EH (cell line): Measurements from ENCODE around the gene LACRT.
"Not testable (repeated sequence)": the region's sequence is repeated elsewhere in the genome, so short reads cannot be mapped to it uniquely, and the experiment has no call there.

Experiments
- DNase-seq: peaks from one replicate; pipeline ENCODE4 v3.0.0-alpha.2; 2015; ENCODE audit warnings: low read depth

LACRT gene, protein sequence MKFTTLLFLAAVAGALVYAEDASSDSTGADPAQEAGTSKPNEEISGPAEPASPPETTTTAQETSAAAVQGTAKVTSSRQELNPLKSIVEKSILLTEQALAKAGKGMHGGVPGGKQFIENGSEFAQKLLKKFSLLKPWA

DNA sequence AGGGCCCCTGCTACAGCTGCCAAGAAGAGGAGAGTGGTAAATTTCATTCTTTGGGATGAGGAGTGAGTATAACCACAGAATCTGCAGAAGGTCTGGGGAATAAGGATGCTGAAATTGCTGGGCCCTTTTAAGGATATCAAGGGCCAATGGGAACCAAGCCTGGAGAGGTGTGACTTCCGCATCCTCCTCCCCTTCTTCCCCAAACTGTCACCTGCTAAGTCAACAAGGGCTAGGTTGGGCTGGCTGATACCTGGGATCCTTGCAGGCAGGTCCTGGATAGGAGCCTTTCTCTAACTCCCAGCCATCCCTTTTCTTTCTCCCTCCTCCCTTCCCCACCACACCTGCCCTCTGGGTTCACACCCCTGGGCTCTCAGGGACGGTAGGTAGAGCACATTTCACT is at the start of gene LACRT:
LACRT (minus strand) TSS at position 101 of the 400 bp plus-strand sequence; CDS start at position 47, 54 bp downstream.
- DNase-seq = no peak

DNA sequence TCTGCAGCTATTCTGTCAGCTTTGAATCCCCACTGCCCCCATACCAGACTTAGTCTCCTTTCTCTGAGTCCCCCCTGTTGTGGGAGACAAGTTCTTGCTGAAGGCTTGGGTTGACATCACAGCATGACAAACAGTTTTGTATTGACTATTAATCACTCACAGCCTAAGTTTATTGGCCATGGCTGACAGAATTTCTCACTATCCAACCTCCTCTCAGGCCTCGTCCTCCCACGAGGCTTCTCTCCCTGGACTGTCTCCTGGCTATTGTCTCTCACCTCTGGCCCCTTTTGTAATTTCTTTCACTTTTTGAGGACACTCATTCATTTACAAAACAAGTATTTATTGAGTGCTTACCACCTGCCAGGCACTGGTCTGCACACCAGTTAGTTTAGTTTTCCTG is 48.7 kb upstream of the LACRT start:
- no peak for DNase-seq

DNA sequence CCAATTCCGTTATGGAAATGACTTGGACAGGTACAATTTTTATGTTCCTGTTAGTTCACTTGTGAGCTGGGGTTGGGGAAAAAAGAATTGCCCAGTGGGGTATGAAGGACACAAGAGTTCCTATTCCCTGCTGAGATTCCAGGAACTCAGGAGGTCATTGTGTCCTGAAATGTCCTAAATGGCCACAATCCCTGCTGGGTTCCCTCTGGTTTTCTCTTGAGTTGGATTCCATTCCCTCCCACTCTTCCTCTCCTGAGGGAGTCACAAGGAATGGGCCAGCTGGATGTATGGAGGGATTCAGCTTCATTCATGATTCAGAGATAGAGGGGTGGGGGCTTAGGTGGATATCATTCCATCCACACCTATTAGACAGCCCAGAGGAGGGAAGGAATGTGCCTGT is 48.0 kb upstream of the LACRT start:
- DNase-seq = no peak

DNA sequence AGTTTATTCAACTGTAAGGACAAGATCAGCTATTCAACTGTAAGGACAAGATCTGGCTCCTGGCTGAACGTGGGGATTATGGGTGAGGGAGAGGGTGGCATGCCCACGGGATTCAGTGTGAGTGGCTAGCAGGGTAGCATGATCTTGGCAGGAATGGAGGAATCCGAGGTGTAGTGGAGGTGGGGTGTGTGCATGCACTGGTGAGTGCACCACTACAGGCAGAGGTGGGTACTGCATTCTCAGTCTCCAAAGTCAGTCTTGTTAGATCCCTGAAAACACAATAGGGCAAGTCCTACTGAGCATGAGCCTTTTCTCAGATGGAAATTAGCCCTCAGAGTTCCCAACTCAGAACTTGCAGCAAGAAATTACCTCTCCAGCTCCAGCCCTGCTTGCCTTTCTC is 45.7 kb upstream of the LACRT start:
- DNase-seq = peak; percentile 11

DNA sequence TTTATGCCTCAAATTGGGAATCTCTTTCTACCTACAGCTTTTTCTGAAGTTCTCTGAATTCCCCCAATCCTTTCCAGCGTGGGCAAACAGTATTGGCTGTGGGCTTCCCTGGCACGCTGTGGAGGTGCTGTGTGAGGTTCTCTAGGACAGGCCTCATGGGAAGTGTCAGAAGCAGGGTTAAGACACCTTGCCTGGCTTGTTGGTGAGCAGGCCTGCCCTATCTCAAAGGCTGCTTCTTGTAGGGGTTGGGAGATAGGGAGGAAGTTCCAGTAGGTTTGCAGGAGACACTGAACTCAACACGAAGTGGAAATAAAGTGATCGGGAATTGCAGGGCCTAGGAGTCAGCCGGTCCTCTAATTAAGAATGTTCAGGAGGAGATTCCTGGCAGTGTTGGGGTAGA is 43.4 kb upstream of the LACRT start:
- no peak for DNase-seq

DNA sequence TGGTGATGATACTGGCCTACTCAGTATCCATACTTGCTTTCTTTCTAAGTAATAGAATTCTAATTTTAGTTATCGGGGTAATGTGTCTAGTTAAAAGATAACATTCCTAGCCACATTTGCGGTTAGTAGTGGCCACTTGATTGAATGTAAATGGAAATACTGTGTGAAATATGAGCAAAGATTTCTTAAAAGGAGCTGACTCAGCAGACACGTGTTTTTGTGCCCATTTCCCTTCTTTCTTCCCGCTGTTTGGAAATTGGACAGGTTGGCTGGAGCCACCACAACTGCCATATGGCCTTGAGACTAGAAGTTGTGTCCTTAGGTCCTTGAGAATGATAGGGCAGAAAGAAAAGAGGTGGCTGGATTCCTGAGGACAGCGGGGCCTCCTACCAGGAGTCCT is 33.2 kb upstream of the LACRT start:
- DNase-seq = no peak

DNA sequence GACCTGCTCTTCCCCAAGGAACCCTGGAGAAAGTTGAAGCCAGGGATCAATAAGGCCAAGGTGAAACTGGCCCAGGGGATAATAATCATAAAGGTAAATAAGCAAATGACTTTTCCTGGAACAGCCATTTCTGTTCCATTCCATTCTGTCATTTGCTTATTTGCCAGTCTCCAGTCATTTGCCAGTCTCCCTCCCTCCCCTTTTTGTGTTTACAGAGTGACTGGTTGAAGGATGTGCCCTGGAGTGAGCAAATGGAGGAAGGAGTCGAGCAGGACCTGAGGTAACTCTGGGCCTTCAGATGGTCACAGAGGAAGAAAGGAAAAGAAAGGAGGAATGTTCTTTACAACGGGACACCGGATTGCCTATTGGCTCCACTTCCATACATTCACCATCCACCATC is 31.3 kb upstream of the LACRT start:
- no peak for DNase-seq

DNA sequence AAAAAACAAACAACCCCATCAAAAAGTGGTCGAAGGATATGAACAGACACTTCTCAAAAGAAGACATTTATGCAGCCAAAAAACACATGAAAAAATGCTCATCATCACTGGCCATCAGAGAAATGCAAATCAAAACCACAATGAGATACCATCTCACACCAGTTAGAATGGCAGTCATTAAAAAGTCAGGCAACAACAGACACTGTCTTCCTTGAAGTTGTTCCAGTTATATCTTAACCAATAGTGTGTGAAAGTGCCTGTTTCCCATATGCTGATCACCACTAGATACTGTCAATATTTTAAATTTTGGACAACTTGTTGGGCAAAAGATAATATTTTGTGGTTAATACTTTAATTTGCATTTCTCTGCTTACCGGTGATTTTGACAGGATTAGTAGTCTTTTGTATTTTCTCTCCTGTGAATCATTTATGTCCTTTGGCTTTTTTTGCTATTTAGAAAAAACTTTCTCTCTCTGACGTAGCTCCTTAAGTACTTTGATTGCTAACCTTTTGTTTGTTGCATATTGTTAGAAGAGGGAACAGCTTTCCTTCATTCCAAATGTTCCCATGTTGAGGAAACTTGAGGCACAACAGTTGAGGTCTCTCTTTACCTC is 30.4 kb upstream of the LACRT start:
- DNase-seq = not testable (repeated sequence)

DNA sequence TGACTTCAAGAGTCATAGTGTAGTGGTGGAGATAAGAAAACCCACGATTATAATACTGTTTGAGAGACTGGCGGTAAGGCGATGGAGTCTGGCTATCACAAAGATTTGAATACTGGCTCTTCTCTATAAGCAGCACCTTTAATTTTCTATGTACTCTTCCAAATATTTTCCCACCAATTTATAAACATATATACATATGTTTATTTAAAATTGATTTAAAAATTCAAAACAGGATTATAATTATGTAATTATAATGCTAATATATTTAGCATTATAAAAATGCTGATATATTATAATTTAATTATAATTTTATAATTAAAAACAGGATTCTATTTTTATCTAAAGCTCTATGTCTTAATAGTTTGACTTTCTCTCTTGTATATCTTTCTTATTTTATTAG is 28.9 kb upstream of the LACRT start:
- no peak for DNase-seq

DNA sequence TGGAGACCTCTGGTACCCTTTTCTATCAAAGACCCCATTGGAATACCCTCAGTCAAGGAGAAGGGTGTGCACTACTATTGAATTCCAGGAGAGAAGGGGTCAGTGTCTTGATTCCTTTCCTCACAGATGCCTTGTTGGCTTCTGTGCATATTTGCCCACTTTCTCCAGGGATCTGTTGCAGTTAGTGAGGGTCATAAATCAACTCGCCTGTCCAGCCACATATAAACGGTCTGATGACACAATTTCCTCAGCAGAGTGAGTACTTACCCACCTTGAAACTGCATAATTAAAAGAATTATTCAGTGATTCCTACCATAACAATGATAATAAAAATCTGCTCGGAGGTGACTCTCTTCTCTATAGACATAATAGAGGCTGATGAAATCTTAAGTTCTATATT is 27.3 kb upstream of the LACRT start:
- DNase-seq = no peak

DNA sequence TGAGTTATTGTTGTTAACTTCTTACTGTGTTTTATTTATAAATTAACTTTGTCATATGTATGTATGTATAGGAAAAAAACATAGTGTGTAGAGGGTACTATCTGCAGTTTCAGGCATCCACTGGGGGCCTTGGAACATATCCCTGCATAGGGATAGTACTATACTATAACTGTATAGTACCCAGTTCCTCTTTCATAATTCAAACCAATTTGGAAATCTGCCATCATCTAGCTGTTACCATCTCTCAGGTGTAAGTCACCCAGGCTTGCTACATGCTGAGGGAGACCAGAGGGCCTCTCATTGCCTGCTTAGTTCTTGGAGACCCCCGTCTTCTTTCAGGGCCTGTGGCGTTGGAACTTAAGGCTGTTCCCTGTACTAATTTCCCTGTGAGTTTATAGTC is 26.4 kb upstream of the LACRT start:
- no peak for DNase-seq

DNA sequence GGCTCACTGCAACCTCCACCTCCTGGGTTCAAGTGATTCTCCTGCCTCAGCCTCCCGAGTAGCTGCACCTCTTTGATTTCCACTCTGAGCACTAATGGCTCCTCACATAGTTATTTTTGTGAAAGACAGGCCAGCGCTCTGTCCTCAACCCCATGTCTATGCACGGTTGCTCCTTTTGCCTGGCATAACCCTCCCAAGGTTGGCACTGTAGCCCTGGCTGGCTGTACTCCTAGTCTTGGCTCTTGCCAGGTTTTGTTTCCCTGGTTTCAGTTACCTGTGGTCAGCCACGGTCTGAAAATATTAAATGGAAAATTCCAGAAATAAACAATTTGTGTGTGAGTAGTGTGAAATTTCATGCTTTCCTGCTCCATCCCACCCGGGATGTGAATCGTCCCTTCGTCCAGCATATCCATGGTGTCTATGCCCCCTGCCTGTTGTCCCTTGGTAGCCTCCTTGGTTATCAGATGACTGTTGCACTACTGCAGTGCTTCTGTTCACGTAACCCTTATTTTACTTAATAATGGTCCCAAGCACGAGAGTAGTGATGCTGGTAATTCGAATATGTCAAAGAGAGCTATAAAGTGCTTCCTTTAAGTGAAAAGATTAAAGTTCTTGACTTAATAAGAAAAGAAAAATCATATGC is 25.7 kb upstream of the LACRT start:
- DNase-seq = no peak

DNA sequence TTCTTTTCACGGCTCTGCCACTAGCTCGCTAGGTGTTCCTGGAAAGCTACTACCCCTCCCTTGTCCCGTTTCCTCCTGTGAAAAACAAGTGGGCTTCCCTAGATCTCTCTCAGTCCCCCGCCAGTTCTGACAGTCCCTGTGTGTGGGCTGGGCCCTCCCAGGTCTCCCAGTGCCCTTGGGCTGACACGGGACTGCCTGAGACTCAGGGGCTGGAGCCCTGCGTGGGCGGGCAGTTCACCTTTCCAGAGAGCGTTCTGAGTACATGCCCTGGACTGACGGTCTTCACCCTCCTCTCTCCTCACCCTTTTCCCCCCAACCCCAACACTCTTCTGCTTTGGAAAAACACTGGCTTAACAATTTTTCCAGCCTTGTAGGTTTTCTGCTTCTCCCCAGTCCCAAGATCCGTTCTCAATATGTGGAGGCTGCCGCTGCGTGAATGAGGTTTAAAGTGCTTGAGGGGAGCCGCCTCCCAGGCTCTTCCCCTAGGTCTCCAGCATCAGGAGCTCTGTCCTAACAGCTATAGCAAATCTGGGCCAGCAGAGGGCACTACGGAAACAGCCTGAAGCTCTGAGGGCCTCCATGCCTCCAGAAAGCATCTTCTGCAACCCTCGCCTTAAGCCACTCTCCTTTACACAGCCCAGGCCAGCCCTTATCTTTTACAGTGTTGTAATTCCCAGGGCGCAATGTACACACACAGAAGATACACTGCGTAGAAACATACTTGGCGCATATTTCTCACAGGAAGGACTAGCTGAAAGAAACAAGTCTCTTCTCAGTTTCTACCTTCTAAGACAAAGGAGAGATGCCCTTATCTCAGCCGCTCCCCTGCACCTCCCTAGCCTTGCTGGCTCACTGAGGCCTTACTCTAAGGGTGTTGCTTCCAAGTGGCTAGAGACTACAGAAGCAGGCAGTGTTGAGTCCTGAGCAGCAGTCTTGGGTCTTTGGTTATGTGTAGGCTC is 23.9 kb upstream of the LACRT start:
- DNase-seq = peak; percentile 37

DNA sequence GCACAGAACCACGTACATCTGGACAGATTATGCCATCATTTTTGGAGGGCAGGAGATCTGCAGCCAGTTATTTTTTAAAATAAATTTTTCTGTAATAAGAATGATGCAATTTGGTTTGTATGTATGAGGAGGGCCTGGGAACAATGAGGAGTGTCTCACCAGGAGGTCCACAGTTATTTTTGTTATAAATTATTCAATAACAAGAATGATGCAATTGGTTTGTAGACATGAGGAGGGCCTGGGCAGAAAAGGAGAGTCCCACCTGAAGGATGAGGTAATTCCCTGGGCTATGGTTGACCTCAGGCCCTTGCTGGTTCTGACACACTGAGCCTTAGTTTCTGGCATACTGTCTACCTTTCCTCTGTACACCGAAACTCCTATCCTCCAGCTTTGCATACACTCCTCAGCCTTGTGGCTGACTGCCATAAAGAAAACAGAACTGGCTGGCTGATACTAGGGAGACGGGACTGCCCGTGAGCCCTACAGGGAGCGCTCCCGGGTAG is 22.5 kb upstream of the LACRT start:
- DNase-seq = no peak

DNA sequence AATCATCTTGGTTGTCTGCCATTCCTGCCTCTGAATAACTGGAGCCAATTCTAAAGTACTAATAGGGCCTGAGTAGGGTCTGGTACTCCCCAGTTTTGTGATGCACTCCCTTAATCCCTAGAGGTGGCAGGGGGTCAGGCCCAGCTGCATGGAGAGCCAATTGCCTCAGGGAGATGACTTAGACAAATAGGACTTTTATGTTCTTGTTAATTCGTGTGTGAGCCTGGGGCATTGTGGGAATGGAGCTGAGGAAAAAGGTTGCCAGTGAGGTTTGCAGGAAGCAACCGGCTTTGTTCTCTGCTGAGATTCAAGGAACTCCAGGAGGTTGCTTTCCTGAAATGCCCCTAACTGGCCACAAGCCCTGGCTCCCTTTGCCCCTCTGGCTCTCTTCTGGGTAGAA is 20.2 kb upstream of the LACRT start:
- DNase-seq = no peak

DNA sequence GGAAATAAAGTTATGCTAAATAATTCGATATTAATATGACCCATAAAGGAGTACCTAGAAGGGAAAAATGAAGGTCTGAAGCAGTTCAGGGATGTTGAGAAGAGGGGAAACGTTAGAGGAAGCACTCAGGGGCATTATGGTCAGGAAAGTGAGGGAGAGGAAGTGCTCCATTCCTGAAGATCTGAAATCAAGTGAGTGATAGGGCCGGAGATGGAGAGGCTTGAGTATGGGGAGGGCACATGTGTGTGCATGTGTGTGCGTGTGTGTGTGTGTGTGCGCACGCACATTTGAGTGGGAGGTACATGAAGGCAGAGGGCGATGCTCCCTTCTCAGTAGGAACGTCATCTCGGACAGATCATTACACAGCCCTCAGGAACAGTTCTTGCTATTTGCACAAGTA is 18.3 kb upstream of the LACRT start:
- no peak for DNase-seq

DNA sequence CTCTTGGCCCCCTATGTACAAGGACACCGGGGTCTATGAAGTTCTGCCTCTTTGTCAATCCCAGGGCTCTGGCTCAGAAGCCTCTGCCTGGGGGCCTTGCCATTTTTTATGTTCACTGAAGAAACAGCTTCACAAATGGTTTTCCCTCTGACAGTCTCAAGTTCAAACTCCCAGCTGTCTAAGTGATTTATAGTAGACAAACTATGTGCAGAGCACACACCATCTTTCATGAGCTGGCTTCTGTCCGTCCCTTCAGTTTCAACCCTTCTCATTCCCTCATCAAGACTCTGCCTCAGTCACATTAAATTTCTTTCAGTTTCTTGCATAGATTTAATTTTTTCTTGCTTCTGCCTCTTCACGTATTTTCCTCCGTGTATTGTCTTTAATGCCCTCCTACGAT is 16.2 kb upstream of the LACRT start:
- no peak for DNase-seq

DNA sequence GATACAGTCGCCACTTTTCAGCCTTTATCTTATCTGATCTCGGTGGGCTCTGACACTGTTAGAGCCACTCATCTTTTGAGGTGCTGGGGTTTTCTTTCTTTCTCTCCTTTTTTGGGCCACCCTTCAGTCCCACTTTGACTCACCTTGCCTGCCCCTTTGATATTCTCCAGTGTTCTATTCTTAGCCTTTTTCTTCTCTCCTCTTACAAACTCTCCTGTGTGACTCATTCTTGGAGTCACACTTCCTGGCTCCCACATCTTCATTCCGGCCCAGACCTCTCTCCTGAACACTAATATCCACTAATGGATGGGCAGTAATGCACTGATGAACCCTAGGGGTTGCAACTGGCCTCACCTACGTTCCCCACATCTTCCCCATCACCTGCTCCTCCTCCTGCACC is 15.7 kb upstream of the LACRT start:
- peak; percentile 2 for DNase-seq

DNA sequence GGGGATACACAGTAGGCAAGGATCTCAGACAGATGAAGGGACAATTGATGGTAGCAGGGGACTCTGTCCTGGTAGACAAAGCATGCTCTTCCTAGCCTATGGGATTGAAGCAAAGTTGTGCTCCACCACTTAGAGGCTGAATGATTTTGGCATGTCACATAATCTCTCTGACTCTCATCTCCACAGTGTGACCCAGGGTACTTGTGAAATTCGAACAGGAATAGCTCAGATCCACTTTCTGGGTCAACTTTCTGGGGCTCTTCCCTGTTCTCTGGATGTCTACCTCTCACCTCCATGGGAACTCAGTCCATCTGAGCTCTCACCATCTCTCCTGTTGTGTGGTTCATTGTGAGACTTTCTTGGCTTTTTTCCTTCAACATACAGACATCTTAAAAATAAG is 15.1 kb upstream of the LACRT start:
- no peak for DNase-seq

DNA sequence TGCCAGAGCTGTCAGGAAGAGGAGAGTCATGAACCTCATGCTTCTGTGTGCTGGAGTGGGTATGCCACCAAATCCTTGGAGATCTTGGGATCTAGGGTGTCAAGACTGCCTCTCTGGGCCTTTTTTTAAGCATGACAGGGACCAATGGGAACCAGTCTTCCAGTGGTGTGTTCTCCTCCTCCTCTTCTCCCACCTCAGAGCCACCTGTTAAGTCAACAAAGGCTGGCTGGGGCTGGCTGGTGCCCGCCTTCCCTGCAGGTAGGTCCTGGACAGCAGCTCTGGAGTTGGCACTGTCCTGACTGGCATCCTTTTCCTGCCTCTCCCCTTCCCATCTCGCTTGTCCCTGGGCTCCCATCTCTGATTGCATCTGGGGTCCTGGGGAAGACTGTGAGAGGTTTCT is 13.6 kb upstream of the LACRT start, which contains the start of gene DCD:
DCD (minus strand) TSS at position 101 of the 400 bp plus-strand sequence; CDS start at position 39, 62 bp downstream.
- no peak for DNase-seq

DNA sequence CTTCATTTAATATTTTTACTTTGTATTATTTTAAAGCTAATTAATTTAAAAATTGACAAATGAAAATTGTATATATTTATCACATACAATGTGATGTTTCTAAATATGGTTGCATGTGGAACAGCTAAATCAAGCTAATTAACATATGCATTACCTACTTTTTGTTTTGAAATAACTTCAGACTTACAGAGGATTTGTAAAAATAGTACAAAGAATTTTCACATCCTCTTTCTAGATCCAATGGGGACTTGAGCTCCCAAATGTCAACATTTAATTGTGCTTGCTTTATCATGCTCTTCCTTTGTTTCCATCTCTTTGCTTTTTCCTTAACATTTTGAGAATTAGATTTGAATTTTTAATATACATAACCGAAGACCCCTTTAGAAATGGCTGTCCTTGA is 6.9 kb upstream of the LACRT start:
- DNase-seq = no peak

DNA sequence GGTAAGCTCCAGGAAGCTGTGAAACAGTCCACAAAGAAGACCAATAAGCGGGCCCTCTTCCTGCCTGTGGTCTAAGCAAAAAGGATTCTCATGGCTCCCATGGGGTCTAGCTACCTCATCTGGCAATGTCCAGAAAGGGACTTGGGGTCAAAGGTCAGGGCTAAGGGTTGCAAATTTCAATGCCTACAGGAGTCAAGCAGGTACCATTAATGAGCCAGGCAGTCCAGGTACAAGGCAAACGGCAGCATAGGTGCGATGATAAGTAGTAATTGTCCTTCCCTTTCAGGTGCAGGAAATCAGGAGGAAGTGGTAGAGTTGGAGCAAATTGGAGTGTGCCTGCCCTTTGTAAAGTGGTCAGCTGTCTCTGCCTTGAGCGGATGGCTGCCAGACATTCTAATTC is 6.4 kb upstream of the LACRT start:
- DNase-seq = no peak
